ENCODE data around the gene MYF5.

The MYF5 gene

GRCh38 chr12:80698847-80699542 is 17.7 kb upstream of the MYF5 start:
- DNase-seq (ENCODE audit: low spot score in 2 of 2) (no peak), ATAC-seq (ENCODE audit: low read depth) (no peak)
- no peaks in the 10 kb centered on the region for H3K9me3 Mint-ChIP-seq
- no peak overlapping the region for H3K4me3 Mint-ChIP-seq
- no peaks in the 10 kb centered on the region for H3K36me3 Mint-ChIP-seq
- peaks cover 4% of the 10 kb centered on the region for H3K4me1 Mint-ChIP-seq
- no peak overlapping the region for H3K27ac Mint-ChIP-seq
- no peaks in the 10 kb centered on the region for H3K27me3 Mint-ChIP-seq

- ATAC-seq (ENCODE audit: low read depth) (no peak), DNase-seq (ENCODE audit: low spot score in 2 of 2) (no peak)
- Mint-ChIP-seq H3K4me3 (no peak overlapping the region), H3K9me3 (no peaks in the 10 kb centered on the region), H3K36me3 (no peaks in the 10 kb centered on the region), H3K27me3 (no peaks in the 10 kb centered on the region), H3K4me1 (peaks cover 4% of the 10 kb centered on the region), H3K27ac (no peak overlapping the region)
Measured at GRCh38 chr12:80700327-80700726, 16.4 kb upstream of the MYF5 start.

DNA sequence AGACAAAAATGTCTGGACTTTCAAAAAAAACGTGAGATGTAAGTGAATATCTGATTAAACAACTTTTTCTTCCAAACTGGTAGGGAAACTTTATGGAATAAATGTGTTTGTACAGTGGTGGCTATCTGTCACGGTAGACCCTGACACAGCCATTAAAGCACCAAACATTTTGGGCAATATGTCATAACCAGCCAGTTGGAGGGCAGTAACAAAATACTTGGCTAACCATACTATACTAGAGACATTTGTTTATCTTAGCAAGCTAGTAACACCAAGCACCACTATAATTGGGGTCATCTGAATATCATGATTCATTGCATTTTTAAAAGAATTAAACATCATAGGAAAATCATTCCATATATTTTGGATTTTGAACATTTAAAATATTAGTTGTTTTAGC is 15.3 kb upstream of the MYF5 start:
- H3K27ac Mint-ChIP-seq, result no peak overlapping the region

DNA sequence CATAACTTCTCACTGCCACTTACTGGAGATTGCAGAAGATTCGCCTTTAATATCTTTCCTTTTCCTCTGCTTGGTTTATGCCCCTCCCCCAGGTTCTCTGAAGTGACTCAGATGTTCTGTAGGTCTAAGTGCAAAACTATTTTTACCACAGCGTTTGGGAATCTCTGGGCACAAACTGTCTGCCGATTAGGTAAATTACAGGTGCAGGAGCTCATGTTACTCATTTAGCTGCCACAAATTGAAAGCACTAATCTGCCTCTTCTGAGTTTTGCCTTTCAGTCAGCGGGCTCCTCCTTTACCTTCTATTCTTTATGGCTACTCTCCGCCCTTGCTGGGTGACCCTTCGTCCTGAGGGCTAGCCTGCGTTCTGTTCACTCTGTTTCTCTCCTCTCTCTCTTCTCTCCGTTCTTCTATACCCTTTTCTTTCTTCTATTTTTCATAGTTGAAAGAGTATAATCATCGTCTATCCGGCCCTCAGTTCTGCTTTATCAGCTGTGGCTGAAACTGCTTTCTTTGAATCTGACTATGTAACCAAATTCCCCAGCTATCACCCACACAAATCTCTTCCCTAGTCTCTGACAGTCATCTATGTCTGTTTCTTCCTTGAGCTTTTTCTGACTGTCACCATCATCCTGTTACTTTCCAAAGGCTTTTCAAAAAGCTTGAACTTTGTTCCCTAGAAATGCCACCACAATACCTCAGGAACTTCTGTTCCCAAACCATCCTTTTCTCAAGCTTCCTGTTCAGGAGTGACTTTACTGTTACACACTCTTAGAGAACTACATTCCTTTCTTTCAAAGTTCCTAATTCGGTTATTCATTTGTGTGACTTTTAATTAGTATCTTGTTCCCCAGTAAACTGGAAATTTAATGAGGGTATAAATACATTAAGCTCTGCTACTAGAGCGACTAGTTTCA is 13.6 kb upstream of the MYF5 start:
- H3K4me3 Mint-ChIP-seq, result peak overlapping the region; percentile 14

More for the DNA sequence above, 15.3 kb upstream of the MYF5 start:
- Mint-ChIP-seq H3K4me1 (peaks cover 4% of the 10 kb centered on the region), H3K9me3 (no peaks in the 10 kb centered on the region), H3K27me3 (no peaks in the 10 kb centered on the region), H3K36me3 (no peaks in the 10 kb centered on the region), H3K4me3 (no peak overlapping the region)
- DNase-seq (ENCODE audit: low spot score in 2 of 2), result no peak
- ATAC-seq (ENCODE audit: low read depth), result no peak

GRCh38 chr12:80704420-80704819 is 12.3 kb upstream of the MYF5 start:
- Mint-ChIP-seq H3K27me3 (peaks cover 4% of the 10 kb centered on the region), H3K9me3 (no peaks in the 10 kb centered on the region), H3K4me3 (no peak overlapping the region), H3K27ac (no peak overlapping the region), H3K36me3 (no peaks in the 10 kb centered on the region), H3K4me1 (peaks cover 6% of the 10 kb centered on the region)
- DNase-seq (ENCODE audit: low spot score in 2 of 2) (no peak), ATAC-seq (ENCODE audit: low read depth) (no peak)

More for the DNA sequence above, 13.6 kb upstream of the MYF5 start:
- no peak for DNase-seq (ENCODE audit: low spot score in 2 of 2)
- Mint-ChIP-seq H3K9me3 (no peaks in the 10 kb centered on the region), H3K27me3 (peaks cover 1% of the 10 kb centered on the region), H3K4me1 (peaks cover 4% of the 10 kb centered on the region), H3K27ac (no peak overlapping the region), H3K36me3 (no peaks in the 10 kb centered on the region)
- no peak for ATAC-seq (ENCODE audit: low read depth)

DNA sequence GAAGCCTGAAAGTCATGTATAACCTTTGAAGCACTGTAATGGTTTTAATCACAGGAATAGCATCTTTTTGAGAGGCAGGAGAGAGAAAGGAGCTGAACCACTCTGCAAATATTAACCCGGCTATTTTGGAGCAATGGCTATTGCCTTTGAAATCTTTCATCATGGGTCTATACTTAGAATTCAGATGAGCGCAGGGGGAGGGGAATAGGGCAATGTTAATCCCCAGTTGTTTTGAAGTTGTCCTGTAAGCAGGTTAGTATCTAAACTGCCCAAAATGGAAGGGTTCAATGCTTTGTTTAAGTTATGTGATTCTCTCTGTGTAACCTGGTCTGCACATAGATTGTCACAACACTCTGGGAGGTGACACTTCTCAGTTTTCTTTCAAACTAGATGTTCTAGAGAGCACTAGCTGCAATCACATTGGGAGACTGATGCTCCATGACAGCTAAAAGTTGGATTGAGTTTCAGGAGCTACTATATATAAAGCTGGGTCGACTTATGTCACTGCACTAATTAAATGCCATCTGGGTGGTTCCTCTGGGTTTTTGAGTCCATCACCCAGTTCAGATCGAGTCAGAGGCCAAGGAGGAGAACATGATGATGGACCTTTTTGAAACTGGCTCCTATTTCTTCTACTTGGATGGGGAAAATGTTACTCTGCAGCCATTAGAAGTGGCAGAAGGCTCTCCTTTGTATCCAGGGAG is 9.4 kb upstream of the MYF5 start, which contains the start of gene MYF6:
TSS of gene MYF6 (plus strand) at position 509 of the 704 bp plus-strand sequence. CDS start at position 595, 86 bp downstream.
- Mint-ChIP-seq H3K4me1 (peaks cover 6% of the 10 kb centered on the region), H3K27ac (no peak within 1 kb of the TSS), H3K4me3 (no peak within 1 kb of the TSS), H3K36me3 (no peaks in the 10 kb centered on the region), H3K27me3 (peaks cover 7% of the 10 kb centered on the region), H3K9me3 (peaks cover 2% of the 10 kb centered on the region)
- ATAC-seq (ENCODE audit: low read depth), result no peak
- no peak for DNase-seq (ENCODE audit: low spot score in 2 of 2)

- peaks cover 6% of the 10 kb centered on the region for H3K4me1 Mint-ChIP-seq
- H3K27me3 Mint-ChIP-seq, result peaks cover 7% of the 10 kb centered on the region
- no peaks in the 10 kb centered on the region for H3K36me3 Mint-ChIP-seq
- no peak for DNase-seq (ENCODE audit: low spot score in 2 of 2)
- no peak for ATAC-seq (ENCODE audit: low read depth)
- no peak overlapping the region for H3K27ac Mint-ChIP-seq
- no peak overlapping the region for H3K4me3 Mint-ChIP-seq
- peaks cover 2% of the 10 kb centered on the region for H3K9me3 Mint-ChIP-seq
Measured at GRCh38 chr12:80707830-80708258, 8.9 kb upstream of the MYF5 start.

DNA sequence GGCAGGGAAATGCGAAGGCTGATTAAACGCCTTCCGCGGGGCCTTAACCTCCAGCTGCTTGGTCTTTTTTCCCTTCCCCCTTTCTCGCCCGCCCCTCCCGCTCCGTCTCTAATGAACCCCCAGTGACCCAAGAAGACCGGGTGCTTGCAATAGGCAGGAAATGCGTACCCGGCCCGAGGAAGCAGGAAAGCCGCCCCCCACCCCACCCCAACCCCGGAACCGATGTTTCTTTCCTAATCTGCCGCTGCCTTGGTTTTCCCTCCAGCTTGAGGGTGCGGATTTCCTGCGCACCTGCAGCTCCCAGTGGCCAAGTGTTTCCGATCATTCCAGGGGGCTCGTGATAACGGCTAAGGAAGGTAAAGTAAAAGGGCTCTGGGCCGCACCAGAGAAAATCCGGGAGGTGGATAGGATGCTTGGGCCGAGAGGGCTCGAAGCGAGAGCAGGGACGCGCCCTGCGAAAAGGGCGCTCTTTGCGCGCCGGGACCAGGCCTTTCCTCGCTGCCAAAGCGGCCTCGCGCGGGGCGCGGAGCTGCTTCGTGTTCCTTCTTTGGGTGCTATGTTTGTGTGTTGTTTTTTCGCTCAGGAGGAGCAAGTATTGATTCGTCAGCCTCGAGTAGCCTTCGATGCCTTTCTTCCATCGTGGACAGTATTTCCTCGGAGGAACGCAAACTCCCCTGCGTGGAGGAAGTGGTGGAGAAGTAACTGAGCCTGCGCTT is 8.3 kb upstream of the MYF5 start:
- H3K9me3 Mint-ChIP-seq, result peaks cover 2% of the 10 kb centered on the region
- H3K27me3 Mint-ChIP-seq, result peaks cover 7% of the 10 kb centered on the region
- ATAC-seq (ENCODE audit: low read depth) (no peak), DNase-seq (ENCODE audit: low spot score in 2 of 2) (no peak)
- no peaks in the 10 kb centered on the region for H3K36me3 Mint-ChIP-seq
- no peak overlapping the region for H3K4me3 Mint-ChIP-seq
- peaks cover 2% of the 10 kb centered on the region for H3K4me1 Mint-ChIP-seq
- H3K27ac Mint-ChIP-seq, result no peak overlapping the region

GRCh38 chr12:80708975-80709328 is 7.8 kb upstream of the MYF5 start:
- DNase-seq (ENCODE audit: low spot score in 2 of 2) (no peak), ATAC-seq (ENCODE audit: low read depth) (no peak)
- H3K9me3 Mint-ChIP-seq, result peaks cover 2% of the 10 kb centered on the region
- H3K27ac Mint-ChIP-seq, result no peak overlapping the region
- H3K4me1 Mint-ChIP-seq, result peaks cover 2% of the 10 kb centered on the region
- peaks cover 9% of the 10 kb centered on the region for H3K27me3 Mint-ChIP-seq
- no peak overlapping the region for H3K4me3 Mint-ChIP-seq
- H3K36me3 Mint-ChIP-seq, result no peaks in the 10 kb centered on the region

- Mint-ChIP-seq H3K27me3 (peaks cover 9% of the 10 kb centered on the region), H3K4me3 (no peak overlapping the region)
- no peak for DNase-seq (ENCODE audit: low spot score in 2 of 2)
Measured at GRCh38 chr12:80709811-80710726, 6.6 kb upstream of the MYF5 start.

DNA sequence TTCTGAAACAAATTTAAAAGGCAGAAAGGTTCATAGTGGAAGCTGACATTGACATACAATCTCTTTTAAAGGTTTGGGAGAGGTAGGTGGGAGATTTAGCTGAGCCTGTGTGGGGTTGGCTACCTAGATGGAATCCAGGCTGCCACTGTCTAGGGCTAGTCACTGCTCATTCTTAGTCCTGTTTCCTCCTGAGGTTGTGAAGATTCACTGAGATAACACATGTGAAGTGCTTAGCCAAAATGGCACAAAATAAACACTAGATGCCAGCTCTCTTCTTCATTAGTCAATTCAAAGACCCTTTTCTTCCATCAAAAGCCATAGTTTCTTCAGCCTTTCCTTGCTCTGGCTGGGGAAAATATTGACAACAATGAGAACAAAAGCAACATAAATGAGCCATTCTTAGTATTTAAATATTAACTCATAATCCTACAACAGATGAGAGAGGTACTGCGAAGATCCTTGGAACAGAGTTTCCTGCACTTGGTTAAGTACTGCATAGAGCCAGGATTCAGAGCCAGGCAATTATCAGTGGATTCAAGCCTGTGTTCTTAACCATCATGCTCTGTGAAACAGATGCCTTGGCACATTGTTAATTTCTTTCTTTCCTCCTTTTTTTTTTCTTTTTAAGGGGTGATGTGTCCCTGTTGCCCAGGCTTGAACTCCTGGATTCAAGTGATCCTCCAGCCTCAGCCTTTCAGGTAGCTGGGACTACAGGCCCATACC is 5.8 kb upstream of the MYF5 start:
- Mint-ChIP-seq H3K4me1 (peaks cover 2% of the 10 kb centered on the region), H3K36me3 (no peaks in the 10 kb centered on the region), H3K4me3 (no peak overlapping the region), H3K27ac (no peak overlapping the region), H3K9me3 (peaks cover 2% of the 10 kb centered on the region), H3K27me3 (peaks cover 13% of the 10 kb centered on the region)
- ATAC-seq (ENCODE audit: low read depth) (no peak), DNase-seq (ENCODE audit: low spot score in 2 of 2) (no peak)

More at GRCh38 chr12:80709811-80710726, 6.6 kb upstream of the MYF5 start:
- peaks cover 2% of the 10 kb centered on the region for H3K9me3 Mint-ChIP-seq
- H3K27ac Mint-ChIP-seq, result no peak overlapping the region
- H3K4me1 Mint-ChIP-seq, result peaks cover 2% of the 10 kb centered on the region
- no peaks in the 10 kb centered on the region for H3K36me3 Mint-ChIP-seq
- no peak for ATAC-seq (ENCODE audit: low read depth)

GRCh38 chr12:80711866-80712265 is 4.8 kb upstream of the MYF5 start:
- Mint-ChIP-seq H3K36me3 (no peaks in the 10 kb centered on the region), H3K27me3 (peaks cover 14% of the 10 kb centered on the region), H3K27ac (no peak overlapping the region), H3K4me3 (no peak overlapping the region), H3K9me3 (peaks cover 2% of the 10 kb centered on the region), H3K4me1 (peaks cover 2% of the 10 kb centered on the region)
- ATAC-seq (ENCODE audit: low read depth) (no peak), DNase-seq (ENCODE audit: low spot score in 2 of 2) (no peak)

Data from memory B cell (primary cell).